GM12864 (cell line): ENCODE results near the gene RALGPS1.

Source experiments
- DNase-seq: peaks from one replicate; pipeline ENCODE4 v3.0.0-alpha.2; 2011; ENCODE audit warnings: low read depth
- H3K4me3 ChIP-seq: 2 replicates; pipeline ENCODE4 v1.5.1; 2011; ENCODE audit warnings: mild to moderate bottlenecking, low read depth, low read length, control low read depth
- TF ChIP-seq, protein P1 (sequence below): IDR thresholded peaks from 2 replicates; pipeline ENCODE4 v1.5.1; 2011; ENCODE audit warnings: low read depth, mild to moderate bottlenecking, moderate library complexity, low read length, control low read depth, inconsistent platforms; ENCODE audit errors: missing control alignments

The RALGPS1 gene

DNA sequence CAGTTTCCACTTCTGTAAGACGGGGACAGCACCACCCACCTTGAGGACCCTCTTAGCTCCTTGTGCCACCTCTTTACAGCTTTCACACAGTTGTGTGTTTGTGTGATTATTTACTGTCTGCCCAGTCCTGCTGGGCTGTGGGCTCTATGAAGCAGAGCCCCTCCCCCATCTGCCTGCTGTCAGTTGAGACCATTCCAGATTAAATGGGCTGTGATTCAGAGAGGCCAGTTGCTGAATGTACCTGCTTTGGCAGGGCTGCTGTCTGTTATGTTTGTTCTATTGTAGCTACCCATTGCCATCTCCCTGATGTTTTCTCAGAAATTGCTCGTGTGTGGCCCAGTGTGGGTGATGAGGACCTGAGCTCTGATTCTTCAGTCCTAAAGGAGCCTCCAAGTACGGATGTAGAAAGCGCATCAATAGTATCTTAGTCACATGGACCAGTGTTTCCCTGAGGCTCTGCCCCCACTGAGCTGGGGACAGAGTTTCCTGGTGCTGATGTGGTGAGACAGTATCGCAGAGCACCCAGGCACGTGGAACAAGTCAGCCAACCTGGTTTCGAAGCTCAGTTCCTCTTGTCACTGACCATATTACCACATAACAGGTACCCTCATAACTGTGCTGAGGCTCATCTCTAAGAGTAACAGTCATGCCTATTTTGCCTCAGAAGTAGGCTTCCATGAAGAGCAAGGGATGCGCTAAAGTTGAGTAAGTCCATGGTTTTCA is 204.2 kb downstream of the RALGPS1 start:
- no peak overlapping the region for H3K4me3 ChIP-seq
- TF ChIP-seq, protein P1, sequence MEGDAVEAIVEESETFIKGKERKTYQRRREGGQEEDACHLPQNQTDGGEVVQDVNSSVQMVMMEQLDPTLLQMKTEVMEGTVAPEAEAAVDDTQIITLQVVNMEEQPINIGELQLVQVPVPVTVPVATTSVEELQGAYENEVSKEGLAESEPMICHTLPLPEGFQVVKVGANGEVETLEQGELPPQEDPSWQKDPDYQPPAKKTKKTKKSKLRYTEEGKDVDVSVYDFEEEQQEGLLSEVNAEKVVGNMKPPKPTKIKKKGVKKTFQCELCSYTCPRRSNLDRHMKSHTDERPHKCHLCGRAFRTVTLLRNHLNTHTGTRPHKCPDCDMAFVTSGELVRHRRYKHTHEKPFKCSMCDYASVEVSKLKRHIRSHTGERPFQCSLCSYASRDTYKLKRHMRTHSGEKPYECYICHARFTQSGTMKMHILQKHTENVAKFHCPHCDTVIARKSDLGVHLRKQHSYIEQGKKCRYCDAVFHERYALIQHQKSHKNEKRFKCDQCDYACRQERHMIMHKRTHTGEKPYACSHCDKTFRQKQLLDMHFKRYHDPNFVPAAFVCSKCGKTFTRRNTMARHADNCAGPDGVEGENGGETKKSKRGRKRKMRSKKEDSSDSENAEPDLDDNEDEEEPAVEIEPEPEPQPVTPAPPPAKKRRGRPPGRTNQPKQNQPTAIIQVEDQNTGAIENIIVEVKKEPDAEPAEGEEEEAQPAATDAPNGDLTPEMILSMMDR: no peak
- peak; percentile 25 for DNase-seq

DNA sequence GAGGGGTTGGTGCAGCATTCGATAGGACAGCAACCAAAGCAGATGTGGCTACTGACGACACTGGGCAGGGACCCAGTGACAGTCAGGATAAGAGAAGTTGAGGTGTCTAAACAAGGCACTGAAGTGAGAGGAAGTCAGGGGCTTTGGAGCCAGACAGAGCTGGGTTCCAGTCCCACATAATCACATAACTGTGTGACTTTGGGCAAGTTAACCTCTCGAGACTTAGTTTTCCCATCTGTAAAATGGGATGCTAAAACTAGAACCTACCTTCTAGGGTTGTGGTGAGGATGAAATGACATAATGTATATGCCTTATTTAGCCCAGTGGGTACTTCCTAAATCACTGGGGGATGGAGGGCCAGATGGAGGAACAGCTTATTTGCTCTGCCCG is 204.7 kb downstream of the RALGPS1 start:
- no peak overlapping the region for H3K4me3 ChIP-seq
- TF ChIP-seq, protein P1: no peak
- no peak for DNase-seq

DNA sequence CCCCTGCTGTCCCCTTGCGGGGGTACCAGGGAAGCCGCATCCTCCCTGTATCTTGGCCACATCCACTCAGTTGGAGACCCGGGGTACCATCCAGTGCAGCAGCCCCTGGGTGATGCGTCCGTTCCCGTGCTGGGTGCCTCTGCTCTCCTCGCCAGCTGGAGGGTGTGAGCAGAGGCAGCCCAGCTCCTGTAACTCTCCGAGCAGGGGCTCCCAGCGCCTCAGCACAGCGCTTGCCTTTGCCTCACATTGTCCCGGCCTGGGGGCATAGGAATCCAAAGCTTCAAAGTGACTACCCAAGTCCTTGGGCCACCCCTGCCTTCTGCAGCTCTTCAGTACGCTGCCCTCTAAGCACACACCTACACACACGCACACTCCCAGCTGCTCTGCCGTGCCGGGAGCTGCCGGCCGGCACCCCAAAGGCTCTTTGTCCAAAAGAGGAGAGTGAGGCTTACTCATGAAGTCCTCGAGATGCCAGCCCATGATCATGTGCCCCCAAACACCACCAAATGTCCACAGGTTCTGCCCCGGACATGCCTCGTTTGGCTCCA is 207.1 kb downstream of the RALGPS1 start:
- H3K4me3 ChIP-seq: no peak overlapping the region
- TF ChIP-seq, protein P1: no peak
- no peak for DNase-seq

DNA sequence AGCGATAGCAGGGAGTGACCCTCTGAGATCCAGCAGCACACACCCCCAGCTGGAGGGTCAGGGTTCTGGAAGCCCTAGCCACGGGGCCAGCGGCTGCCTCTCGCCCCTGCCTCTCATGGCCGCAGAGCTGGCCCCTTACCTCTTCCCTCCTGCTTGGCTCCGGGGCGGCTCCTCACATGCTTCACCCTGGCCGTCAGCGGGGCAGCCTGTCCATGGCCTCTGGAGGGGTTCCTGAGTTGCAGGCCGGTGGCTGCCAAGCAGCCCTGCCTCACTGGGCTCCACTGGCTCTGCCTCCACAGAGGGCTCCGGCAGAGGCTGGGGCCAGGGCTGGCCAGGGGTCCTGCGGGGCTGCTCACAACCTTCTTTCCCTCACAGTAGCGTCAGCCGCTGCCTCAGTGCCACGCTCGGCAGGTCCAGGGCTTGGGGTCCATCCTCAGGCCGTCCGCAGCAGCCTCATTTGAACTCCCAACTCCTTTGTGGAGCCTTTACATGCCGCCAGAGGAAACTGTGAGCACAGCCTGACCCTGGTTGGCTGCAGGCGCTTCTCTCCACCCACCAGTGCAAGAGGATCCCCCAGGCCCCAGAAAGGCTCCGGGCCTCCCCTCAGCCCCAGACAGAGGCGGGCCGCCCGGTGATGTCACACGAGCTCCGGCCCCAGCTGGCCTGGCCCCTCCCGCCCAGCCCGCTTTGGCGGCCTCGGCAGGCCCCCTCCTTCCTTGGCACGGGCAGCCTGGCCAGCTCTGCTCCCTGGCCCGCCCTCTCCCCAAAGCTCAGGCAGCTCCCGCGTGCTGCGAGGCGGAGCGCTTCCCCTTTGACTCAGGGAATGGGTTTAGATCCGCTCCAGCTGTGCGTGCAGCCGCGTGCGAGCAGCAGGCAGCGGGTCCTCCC is 207.8 kb downstream of the RALGPS1 start, which contains the start of gene ANGPTL2:
ANGPTL2 (minus strand) TSS at position 460 of the 888 bp plus-strand sequence. CDS start 13,904 bp downstream, outside the sequence.
- TF ChIP-seq, protein P1: no peak
- DNase-seq: no peak

DNA sequence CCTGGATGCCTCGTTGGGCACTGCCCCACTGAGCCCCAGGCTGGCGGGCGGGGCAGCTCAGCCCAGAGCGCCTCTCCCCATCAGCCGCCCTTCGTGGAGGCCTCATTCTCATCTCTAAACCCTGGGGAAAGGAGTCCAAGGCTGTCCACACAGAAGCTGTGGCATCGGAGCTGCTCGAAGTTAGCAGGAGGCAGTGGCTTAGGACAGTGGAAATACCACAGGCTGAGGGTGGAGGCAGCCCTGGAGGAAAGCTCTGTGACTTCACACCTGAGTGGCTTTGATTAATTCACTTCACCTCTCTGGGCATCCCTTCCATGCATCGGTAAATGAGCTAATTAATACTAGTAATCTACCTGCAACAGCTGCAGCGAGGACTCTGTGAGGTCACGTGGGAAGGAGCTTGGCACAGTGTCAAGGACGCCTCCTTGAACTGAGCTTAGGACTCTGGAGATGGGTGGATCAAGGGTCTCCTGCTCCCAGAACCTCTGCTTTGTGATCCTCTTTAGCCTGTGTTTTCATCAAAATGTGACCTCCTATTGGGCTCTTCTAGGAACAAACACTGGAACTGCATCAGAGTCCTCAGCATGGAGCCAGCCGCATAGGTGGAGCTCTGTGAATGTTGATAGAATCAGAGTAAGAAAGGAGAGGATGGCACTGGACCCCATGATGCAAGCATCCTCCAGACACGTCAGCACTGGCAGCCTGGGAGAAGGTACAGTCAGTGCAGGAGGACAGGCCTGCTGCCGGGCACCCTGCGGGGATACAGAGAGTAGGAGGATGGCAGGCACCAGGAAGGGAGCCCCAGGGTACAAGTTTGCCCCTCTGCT is 208.7 kb downstream of the RALGPS1 start:
- TF ChIP-seq, protein P1: no peak
- H3K4me3 ChIP-seq: no peak overlapping the region
- no peak for DNase-seq

More for the DNA sequence above, 207.8 kb downstream of the RALGPS1 start, which contains the start of gene ANGPTL2:
- H3K4me3 ChIP-seq: no peak within 1 kb of the TSS

DNA sequence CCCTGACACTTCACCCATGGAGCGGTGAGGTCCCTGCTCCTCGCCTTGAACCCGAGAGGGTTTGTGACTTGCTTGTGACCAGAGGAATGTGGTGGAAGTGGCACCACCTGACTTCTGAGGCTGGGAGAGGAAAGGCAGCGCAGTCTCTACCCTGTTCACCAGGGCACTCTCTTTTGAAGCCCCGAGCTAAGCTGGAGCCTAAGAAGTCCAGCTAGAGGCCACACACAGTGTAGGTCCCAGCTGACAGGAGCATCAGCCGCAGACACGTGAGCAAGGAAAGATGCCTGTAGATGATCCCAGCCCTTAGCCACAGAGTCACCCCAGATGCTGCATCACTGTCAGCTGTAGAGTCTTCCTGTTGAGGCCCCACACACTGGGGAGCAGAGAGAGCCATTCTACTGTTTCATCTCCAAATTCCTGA is 209.5 kb downstream of the RALGPS1 start:
- no peak for DNase-seq
- H3K4me3 ChIP-seq: no peak overlapping the region
- TF ChIP-seq, protein P1: no peak
